ENCODE data around the gene FAM120A.
"Not testable (repeated sequence)": the region's sequence is repeated elsewhere in the genome, so short reads cannot be mapped to it uniquely, and the experiment has no call there.

The FAM120A gene

GRCh38 chr9:93512170-93512812 is 60.8 kb downstream of the FAM120A start:
- not testable (repeated sequence) for DNase-seq

GRCh38 chr9:93513606-93514005 is 62.1 kb downstream of the FAM120A start:
- DNase-seq = no peak

GRCh38 chr9:93517331-93517730 is 65.8 kb downstream of the FAM120A start:
- no peak for DNase-seq

- no peak for DNase-seq
These were observed 69.0 kb downstream of the FAM120A start for GRCh38 chr9:93520523-93520922.

GRCh38 chr9:93522736-93523135 is 71.3 kb downstream of the FAM120A start:
- DNase-seq = no peak

- DNase-seq = no peak
These were observed 72.1 kb downstream of the FAM120A start for GRCh38 chr9:93523518-93524144.

GRCh38 chr9:93525476-93525875 is 74.0 kb downstream of the FAM120A start:
- no peak for DNase-seq

GRCh38 chr9:93531374-93531773 is 79.9 kb downstream of the FAM120A start:
- no peak for DNase-seq

- no peak for DNase-seq
These were observed 80.7 kb downstream of the FAM120A start for GRCh38 chr9:93532141-93532540.

GRCh38 chr9:93533863-93534262 is 82.4 kb downstream of the FAM120A start:
- no peak for DNase-seq

GRCh38 chr9:93536167-93536566 is 84.7 kb downstream of the FAM120A start:
- DNase-seq = no peak

GRCh38 chr9:93536874-93537273 is 85.4 kb downstream of the FAM120A start:
- no peak for DNase-seq

GRCh38 chr9:93540305-93540704 is 88.8 kb downstream of the FAM120A start:
- DNase-seq = no peak

- DNase-seq = no peak
These were observed 89.5 kb downstream of the FAM120A start for GRCh38 chr9:93541005-93541404.

GRCh38 chr9:93541581-93542349 is 90.3 kb downstream of the FAM120A start:
- no peak for DNase-seq

GRCh38 chr9:93543117-93543516 is 91.6 kb downstream of the FAM120A start:
- no peak for DNase-seq

- no peak for DNase-seq
These were observed 94.9 kb downstream of the FAM120A start for GRCh38 chr9:93546356-93546755.

GRCh38 chr9:93549611-93550010 is 98.1 kb downstream of the FAM120A start:
- no peak for DNase-seq

GRCh38 chr9:93552923-93553322 is 101.4 kb downstream of the FAM120A start:
- no peak for DNase-seq

- DNase-seq = no peak
These were observed 103.9 kb downstream of the FAM120A start for GRCh38 chr9:93555370-93555769.

GRCh38 chr9:93557366-93558137 is 106.1 kb downstream of the FAM120A start:
- DNase-seq = no peak

- no peak for DNase-seq
These were observed 107.0 kb downstream of the FAM120A start for GRCh38 chr9:93558503-93558902.

- DNase-seq = no peak
These were observed 109.5 kb downstream of the FAM120A start for GRCh38 chr9:93560991-93561390.
